ENCODE measurements around the gene NR1I2.

- TF ChIP-seq, protein P1, sequence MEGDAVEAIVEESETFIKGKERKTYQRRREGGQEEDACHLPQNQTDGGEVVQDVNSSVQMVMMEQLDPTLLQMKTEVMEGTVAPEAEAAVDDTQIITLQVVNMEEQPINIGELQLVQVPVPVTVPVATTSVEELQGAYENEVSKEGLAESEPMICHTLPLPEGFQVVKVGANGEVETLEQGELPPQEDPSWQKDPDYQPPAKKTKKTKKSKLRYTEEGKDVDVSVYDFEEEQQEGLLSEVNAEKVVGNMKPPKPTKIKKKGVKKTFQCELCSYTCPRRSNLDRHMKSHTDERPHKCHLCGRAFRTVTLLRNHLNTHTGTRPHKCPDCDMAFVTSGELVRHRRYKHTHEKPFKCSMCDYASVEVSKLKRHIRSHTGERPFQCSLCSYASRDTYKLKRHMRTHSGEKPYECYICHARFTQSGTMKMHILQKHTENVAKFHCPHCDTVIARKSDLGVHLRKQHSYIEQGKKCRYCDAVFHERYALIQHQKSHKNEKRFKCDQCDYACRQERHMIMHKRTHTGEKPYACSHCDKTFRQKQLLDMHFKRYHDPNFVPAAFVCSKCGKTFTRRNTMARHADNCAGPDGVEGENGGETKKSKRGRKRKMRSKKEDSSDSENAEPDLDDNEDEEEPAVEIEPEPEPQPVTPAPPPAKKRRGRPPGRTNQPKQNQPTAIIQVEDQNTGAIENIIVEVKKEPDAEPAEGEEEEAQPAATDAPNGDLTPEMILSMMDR (IDR thresholded peaks at IDR 0.05): no peak
- no peak for TF ChIP-seq POLR2A (IDR thresholded peaks at IDR 0.05)
Observed at GRCh38 chr3:119817583-119818363, 35.9 kb downstream of the NR1I2 start.

Measured in uterus (tissue), 2 donors.